AG20443 (cell line): Measurements from ENCODE around the gene GREM2.

Source experiments
- DNase-seq: peaks from one replicate; pipeline ENCODE4 v3.0.0; 2012; ENCODE audit warnings: low spot score, mixed read lengths

GREM2 gene

GRCh38 chr1:240499012-240499411 lies 112.9 kb downstream of the GREM2 start:
- peak; percentile 50 for DNase-seq

- no peak for DNase-seq
Measured at GRCh38 chr1:240498335-240498734, 113.6 kb downstream of the GREM2 start.

- DNase-seq, result no peak
Measured at GRCh38 chr1:240497908-240498307, 114.0 kb downstream of the GREM2 start.

- DNase-seq, result no peak
Measured at GRCh38 chr1:240496941-240497340, 115.0 kb downstream of the GREM2 start.

- no peak for DNase-seq
Measured at GRCh38 chr1:240496356-240496755, 115.6 kb downstream of the GREM2 start.

- DNase-seq, result no peak
Measured at GRCh38 chr1:240495601-240496000, 116.4 kb downstream of the GREM2 start.

GRCh38 chr1:240492832-240493440 lies 119.0 kb downstream of the GREM2 start:
- no peak for DNase-seq

- no peak for DNase-seq
Measured at GRCh38 chr1:240491796-240492195, 120.2 kb downstream of the GREM2 start.

- no peak for DNase-seq
Measured at GRCh38 chr1:240491156-240491555, 120.8 kb downstream of the GREM2 start.

- DNase-seq, result no peak
Measured at GRCh38 chr1:240487493-240487892, 124.5 kb downstream of the GREM2 start.

GRCh38 chr1:240486611-240487010 lies 125.3 kb downstream of the GREM2 start:
- DNase-seq, result no peak

GRCh38 chr1:240484804-240485443 lies 127.0 kb downstream of the GREM2 start:
- DNase-seq, result no peak

- DNase-seq, result no peak
Measured at GRCh38 chr1:240478536-240478935, 133.4 kb downstream of the GREM2 start.

- DNase-seq, result no peak
Measured at GRCh38 chr1:240475832-240476231, 136.1 kb downstream of the GREM2 start.

GRCh38 chr1:240474133-240474614 lies 137.8 kb downstream of the GREM2 start:
- no peak for DNase-seq

- DNase-seq, result peak; percentile 63
Measured at GRCh38 chr1:240468656-240469055, 143.3 kb downstream of the GREM2 start.

- DNase-seq, result no peak
Measured at GRCh38 chr1:240467895-240468294, 144.1 kb downstream of the GREM2 start.

- DNase-seq, result no peak
Measured at GRCh38 chr1:240466509-240466908, 145.4 kb downstream of the GREM2 start.

- DNase-seq, result no peak
Measured at GRCh38 chr1:240465531-240465940, 146.4 kb downstream of the GREM2 start.

GRCh38 chr1:240464099-240464498 lies 147.9 kb downstream of the GREM2 start:
- DNase-seq, result no peak

GRCh38 chr1:240462766-240463395 lies 149.1 kb downstream of the GREM2 start:
- no peak for DNase-seq

- DNase-seq, result no peak
Measured at GRCh38 chr1:240462277-240462676, 149.7 kb downstream of the GREM2 start.

GRCh38 chr1:240457203-240457602 lies 154.8 kb downstream of the GREM2 start:
- no peak for DNase-seq
